GM19372 (cell line): ENCODE results near the gene C1QTNF1.
"Not testable (repeated sequence)": the region's sequence is repeated elsewhere in the genome, so short reads cannot be mapped to it uniquely, and the experiment has no call there.

ENCODE experiments used
- ATAC-seq: cut with Tn5 transposase; IDR thresholded peaks from one replicate; pipeline ENCODE4 v1.9.1; 2021; ENCODE audit warnings: mild to moderate bottlenecking, low read depth, moderate library complexity; ENCODE audit not compliant: unreplicated experiment

C1QTNF1 gene

DNA sequence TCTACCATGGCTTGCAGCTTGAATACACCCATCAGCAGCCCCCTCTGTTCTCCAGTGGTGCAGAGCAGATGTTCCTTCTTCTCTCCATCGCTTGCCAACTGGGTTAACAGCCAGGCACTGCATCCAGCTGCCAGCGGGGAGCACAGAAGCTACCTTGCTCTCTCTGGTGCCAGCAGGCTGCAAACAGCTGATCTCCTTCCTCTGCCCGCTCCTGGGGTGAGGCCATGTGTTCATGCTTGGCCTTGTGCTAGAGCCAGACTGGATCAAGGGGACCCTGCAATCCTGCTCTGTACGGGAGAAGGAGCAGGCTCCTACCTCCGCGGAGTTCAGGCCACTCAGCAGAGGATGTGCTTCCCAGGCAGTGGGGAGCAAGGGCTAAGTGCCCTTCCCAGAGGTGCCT is 26.6 kb downstream of the C1QTNF1 start:
- no peak for ATAC-seq

- ATAC-seq: no peak
These were observed 27.3 kb downstream of the C1QTNF1 start for GRCh38 chr17:79051306-79051705.

- ATAC-seq: no peak
These were observed 28.2 kb downstream of the C1QTNF1 start for GRCh38 chr17:79052131-79052530.

DNA sequence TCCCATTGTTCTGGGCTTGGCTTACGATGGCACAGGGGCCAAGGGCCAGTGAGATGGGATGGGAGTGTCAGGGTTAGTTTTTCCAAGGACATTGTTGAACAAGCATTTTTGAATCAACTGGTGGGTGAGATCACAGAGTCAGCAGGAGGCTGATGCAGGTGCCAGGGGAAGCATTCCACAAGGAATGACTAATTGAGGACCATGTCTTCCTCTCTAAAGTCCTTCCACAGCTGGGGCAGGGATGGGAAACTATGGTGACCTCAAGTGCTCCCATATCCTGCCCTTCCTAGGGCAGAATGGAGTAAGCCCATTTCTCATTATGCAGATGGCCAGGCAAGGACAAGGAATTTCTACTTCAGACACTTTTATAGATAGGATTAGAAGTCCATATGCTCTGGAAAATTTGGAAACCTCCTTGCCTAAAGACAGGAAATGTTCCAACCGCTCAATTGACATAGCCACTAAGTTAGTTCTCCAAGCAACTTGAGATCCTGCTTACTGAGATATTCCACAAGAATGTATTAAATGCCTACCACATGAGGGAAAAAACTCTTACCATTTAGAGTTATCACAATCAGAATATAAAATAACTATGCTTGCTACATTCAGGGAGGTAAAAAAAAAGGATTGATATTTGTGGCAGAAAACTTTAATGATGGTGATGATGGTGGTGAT is 29.4 kb downstream of the C1QTNF1 start:
- ATAC-seq: no peak

DNA sequence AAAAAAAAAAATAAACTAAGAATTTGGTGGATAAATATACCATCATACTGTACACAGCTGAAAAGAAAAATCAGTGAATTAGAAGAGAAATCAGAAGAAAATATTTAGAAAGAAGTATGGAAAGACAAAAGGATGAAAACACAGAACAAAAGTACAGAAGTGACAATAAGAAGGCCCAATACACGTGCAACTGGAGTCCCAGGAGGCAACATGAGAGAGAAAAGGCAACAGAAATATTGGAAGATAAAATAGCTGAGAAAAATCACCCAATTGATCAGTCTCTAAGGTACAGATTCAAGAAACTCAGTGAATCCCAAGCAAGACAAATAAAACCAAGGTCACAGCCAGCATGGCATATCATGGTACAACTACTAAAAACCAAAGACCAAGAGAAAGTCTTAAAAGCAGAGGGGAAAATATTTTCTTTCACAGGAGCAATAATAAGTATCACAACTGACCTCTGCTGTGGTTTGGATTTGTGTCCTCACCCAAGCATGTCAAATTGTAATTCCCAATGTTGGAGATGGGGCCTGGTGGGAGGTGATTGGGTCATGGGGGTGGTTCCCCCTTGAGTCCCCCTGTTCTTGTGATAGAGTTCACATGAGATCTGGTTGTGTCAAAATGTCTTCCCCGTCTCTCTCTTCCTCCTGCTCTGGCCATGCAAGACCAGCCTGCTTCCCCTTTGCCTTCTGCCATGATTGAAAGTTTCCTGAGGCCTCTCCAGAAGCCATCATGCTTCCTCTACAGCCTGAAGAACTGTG is 30.4 kb downstream of the C1QTNF1 start:
- ATAC-seq: no peak

GRCh38 chr17:79055197-79055596 is 31.2 kb downstream of the C1QTNF1 start:
- ATAC-seq: no peak

DNA sequence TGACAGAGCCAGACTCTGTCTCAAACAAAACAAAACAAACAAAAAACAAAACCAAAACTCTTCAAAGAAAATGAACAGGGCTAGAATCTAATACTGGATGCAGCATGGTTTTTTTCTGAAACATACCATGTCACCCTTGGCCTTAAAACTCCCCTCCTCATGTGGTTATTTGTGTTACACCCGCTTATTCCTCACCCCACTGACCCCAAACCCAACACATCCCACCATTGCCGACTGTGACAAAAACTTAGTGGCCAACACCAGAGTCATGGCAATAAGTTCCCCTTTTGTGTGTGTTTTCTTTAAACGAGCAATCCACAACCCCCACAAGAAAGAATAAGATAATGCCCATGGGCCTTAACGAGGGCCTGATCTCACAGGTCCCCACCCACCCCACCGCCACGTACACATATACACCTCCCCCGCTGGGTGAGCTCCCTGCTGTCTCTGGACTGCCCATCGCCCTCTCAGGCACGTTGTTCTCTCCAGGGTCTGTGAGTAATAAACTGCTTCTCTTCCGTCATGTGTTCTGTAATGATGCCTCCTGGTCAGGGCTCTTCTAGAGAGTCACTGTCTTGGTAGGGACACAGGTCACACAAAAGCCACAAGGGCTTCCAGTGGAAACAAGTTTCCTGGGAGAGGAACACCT is 33.9 kb downstream of the C1QTNF1 start:
- ATAC-seq: no peak

- no peak for ATAC-seq
These were observed 38.7 kb downstream of the C1QTNF1 start for GRCh38 chr17:79062691-79063090.

DNA sequence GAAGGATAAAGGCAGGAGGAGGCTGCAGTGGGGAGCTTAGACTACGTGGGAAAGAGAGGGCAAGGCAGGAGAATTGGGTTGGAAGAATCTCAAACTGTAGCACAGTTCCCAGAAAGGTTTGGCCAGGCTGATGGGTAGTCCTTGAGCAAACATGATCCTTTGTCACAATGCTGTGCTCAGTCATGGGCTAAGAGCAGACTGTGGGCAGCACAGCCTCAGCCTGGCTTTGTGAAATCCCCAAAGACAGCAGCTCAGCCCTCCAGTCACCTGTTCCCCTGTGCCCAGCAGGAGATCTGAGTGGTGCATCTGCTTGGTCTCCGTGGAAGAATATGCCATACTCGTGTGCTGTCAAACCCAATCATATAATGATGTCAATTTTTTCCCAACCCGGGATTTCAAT is 40.1 kb downstream of the C1QTNF1 start:
- ATAC-seq: no peak

GRCh38 chr17:79065105-79065670 is 41.2 kb downstream of the C1QTNF1 start:
- no peak for ATAC-seq

DNA sequence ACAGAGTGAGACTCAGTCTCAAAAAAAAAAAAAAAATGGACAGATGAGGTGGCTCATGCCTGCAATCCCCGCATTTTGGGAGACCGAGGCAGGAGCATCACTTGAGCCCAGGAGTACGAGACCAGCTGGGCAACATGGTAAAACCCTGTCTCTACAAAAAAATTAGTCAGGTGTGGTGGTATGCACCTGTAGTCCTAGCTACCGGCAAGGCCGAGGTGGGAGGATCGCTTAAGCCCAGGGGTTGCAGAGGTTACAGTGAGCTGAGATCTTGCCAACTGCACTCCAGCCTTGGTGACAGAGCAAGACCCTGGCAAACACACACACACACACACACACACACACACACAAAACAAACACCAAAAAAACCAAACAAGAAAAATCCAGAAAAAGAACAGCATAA is 43.0 kb downstream of the C1QTNF1 start:
- ATAC-seq: no peak

DNA sequence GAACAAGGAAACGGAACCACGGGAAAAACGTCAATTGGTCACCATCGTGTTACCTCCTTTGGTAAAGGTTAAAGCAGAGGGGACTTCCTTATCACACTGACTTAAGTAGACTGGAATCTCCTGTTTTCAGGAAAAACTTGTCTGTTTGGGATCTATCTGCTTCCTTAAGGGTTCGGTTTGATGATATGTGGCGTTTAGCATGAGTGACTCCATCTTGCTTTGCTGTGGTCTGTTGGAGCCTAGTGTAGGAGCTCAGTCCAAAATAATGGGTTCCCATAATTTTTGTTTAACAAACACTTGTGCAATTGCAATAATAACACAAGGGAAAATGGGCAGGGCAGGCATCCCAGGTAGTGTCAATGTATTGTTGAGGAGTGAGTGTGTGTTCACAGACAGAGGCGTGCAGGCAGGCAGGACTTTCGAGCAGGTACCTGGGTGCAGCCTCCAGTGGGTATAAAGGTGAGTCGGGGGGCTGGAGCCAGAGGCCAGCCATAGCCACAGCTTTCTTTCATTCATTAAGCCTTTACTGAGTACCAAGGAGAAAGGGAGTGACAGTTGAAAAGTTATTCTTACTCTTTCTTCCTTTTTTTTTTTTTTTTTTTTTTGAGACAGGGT is 46.4 kb downstream of the C1QTNF1 start:
- ATAC-seq: no peak

DNA sequence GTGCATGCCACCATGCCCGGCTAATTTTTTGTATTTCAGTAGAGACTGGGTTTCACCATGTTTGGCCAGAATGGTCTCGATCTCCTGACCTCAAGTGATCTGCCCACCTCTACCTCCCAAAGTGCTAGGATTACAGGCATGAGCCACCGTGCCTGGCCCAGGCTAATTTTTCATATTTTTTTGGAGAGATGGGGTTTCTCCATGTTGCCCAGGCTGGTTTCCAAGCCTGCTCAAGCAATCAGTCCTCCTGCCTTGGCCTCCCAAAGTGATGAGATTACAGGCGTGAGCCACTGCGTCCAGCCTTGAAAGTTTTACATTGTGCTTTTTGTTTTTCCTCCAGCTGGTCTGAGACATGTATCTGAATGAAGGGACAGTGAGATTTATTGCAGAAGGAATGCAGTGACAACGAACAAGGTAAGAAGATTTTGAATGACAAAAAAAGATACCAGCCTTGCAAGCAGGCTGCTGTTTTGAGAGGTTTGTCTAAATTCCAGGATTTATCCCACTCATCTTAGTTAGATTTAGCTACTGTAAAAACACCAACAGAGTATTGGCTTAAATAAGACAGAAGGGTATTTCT is 47.3 kb downstream of the C1QTNF1 start:
- no peak for ATAC-seq

- ATAC-seq: no peak
These were observed 48.6 kb downstream of the C1QTNF1 start for GRCh38 chr17:79072544-79072943.

DNA sequence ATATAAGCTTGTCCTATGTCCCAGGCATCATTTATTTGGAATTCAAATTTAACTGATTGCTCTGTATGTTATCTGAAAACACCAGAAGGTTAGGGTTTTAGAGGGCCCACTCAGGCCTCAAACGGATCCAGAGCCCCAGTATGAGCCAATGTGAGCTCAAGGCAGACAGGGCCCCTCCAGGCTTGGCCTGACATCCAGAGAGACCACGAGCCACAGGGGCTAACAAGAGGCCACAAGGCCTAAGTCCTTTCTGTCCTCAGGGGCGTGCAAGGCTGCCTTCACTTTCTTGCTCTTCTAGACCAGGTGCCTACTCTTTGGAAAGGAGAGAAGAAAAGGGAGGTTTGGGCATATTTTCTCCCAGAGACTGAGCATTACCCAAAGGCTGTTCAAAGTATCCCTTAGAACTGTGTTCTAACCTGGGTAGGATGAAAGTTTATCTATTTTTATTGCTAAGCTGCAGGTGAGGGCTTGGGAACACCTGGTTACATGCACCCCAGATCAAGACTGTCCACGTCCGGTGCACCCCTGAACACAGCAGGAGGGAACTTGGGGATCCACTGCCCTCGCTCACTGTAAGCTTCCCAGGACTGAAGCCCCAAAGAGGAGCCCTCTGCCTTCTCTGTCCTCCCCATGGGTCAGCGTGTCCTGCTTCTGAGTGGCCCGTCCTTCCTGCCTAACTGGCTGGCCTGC is 49.2 kb downstream of the C1QTNF1 start:
- no peak for ATAC-seq

DNA sequence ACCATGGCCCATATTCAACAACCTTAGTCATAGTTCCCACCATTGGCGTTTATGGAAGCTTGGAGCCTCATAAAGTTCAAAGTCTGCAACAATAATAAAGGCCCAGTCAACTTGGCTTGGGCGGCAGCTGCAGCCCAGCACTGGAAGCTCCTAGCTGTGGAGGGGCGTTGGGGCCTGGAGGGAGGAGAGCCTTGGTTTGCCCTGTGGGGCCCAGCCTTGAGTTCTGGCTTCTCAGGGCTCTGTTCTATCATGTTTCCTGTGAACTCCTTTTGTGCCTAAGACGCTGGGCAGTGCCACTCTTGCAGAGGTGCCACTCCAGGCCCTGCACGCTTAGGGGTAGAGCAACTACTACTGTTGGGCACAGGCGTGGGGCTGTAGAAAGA is 49.7 kb downstream of the C1QTNF1 start:
- no peak for ATAC-seq

- not testable (repeated sequence) for ATAC-seq
These were observed 50.2 kb downstream of the C1QTNF1 start for GRCh38 chr17:79074121-79074648.

- ATAC-seq: peak; percentile 90
These were observed 50.9 kb downstream of the C1QTNF1 start, which contains the start of gene ENGASE for GRCh38 chr17:79074649-79075445. Gene ENGASE, plus strand, starts transcription at chr17:79074824. Its CDS starts 121 bp downstream, at chr17:79074945.

- ATAC-seq: peak; percentile 14
These were observed 51.4 kb downstream of the C1QTNF1 start for GRCh38 chr17:79075446-79075750.
